Endometrium (tissue), 2 donors: ENCODE data around the gene PHACTR1.

Source experiments
- FAIRE-seq: peaks from 2 replicates; lab custom pipeline; 2012; peaks lifted over from hg19 to GRCh38; lab: Jason Lieb, UNC
- donor health status: control.
- donor health status: control.

The PHACTR1 gene

DNA sequence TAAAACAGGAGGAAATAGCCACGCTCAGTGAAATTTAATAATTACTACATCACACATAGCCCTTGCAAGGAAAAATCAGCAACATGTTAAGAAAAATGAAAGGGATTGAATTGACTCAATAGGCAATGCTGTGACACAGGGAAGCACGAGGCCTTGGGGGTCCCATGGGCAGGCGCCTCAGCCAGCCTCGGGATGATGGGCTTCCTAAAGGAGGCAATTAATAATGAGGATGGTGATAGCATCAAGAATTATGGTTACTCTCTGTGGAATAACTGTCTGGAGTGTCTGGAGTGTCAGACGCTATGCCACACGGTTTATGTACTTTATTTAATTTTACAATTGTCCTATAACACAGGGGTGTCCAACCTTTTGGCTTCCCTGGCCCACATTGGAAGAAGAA is 481.6 kb downstream of the PHACTR1 start:
- FAIRE-seq = no peak

DNA sequence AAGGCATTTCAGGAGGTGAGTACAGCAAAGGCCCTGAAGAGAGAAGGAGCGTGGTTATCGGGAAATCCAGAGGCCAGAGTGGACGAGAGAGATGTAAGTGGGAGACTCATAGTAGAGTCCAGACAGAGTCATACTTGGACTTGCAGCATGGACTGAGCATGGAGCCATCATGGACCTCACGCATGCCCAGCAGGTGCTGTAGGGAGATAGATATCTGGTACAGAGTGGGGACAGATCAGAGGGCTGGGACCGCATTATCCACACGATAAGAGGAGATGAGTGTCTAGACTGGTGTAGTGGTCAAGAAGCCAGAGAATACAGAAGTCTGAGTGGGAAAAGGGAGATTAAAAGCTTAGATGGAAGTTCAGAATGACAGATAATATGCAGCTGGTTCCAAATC is 484.8 kb downstream of the PHACTR1 start:
- FAIRE-seq = no peak

DNA sequence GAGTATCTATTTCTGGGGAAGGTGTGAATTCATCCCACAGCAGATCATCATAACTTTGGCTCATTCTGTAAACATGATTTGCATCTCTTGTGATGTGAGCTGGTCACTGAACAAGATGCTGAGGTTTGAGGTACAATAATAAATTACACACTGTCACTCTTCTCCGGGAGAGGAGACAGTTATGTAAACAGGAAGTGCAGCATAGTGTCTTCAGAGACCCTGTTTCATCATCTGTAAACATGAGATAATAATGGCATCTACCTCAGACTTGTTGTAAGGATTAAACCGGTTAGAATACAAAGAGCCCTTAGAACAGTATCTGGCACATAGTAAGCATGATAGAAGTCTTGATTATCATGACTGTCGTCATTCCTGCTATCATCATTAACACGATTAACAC is 486.6 kb downstream of the PHACTR1 start:
- FAIRE-seq = no peak

DNA sequence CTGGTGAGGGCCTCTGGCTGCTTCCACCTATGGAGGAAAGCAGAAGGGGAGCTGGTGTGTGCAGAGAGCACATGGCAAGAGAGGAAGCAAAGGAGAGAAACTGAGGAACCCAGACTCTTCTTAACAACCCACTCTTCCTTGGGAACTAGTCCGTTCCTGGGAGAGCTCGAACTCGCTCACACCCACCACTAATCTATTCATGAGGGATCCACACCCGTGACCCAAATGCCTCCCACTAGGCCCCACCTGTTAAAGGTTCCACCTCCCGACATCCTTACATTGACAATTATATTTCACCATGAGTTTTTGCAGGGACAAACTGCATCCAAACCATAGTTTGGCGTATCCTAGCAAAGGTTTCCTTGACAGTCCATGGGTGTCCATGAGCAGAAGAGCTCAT is 488.5 kb downstream of the PHACTR1 start:
- FAIRE-seq = no peak

DNA sequence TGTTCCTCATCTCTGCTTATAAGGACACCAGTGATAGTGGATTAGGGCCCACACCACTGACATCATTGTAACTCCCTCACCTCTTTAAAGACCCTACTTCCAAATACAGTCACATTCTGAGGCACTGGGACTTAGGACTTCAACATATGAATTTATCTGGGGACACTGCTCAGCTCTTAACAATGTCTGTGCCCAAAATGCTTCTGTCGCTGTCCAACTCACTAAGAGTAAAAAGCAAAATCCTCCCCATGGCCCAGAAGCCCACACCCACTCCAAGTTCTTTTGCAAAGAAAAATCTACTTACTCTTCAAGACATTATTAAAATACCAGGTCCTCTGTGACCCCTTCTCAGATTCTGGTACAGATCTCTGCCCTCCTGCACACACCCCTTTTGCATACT is 495.5 kb downstream of the PHACTR1 start:
- FAIRE-seq = no peak

DNA sequence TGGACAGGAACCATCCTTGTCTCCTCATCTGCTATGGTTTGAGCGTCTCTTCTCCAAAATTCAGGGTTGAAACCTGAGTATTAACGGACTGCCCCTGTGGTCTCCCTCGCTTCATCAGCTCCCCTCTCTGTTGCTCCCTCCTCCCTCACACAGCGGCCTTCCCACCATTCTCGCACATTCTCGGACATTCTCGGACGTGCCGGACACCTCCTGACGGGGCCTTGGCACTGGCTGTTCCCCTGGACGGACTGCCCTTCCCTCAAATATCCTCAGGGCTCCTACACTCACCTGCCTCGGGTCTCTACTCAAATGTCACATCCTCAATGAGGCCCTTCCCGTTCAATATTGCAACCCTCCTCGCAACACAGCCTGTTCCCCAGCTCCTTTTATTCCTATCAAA is 496.0 kb downstream of the PHACTR1 start:
- FAIRE-seq = no peak

DNA sequence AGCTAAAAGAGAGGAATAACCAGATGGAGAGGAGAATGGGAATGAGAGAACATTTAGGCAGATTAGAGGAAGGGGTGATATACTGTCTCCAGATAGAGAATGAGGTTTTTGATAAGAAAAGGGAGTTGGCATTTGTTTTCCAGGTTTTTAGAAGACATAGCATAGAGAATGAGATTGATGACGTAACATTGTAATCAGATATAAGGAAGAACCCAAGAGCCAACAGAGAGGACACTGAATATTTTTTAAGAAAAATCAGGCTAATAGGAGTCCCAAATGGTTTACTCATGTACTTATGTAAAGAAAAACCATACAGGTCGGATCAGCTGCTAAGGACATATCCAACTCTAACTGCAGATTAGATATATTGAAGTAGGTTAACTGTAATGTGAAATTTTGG is 498.8 kb downstream of the PHACTR1 start:
- FAIRE-seq = no peak

DNA sequence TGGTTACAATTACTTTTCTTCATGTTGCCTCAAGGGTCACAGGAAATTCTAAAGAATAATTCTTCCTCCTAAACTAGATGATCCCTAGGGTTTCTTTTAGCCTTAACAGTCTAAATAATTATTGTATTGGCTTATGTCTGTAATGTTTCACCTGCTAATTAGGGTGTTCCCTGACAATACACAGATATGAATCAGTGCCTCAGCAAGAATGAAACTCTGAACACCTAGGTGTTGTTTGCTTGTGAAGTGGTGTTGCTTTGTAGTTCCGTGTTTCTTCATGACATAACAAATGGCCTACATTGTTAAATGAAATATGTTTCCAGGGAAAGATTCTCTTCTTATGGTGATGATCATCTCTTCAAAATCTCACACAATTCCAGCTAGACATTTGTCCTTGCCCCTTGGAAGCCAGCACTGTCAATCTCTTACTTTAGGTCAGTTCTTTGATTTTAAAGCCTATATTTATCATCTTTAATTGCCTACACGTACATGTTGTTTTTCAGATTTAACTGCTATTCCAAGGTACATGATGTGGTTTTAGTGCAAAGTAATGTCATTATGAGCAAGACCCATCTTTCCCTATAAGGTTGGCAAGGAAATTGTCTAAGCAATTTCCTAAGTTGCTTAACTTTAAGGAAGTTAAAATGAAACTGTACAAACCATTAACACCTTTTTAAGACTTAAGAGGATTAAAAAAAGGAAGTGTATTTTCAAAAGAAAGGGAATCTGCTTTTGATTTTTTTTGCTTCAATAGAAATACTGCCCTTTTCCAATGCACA is 499.9 kb downstream of the PHACTR1 start:
- no peak for FAIRE-seq

DNA sequence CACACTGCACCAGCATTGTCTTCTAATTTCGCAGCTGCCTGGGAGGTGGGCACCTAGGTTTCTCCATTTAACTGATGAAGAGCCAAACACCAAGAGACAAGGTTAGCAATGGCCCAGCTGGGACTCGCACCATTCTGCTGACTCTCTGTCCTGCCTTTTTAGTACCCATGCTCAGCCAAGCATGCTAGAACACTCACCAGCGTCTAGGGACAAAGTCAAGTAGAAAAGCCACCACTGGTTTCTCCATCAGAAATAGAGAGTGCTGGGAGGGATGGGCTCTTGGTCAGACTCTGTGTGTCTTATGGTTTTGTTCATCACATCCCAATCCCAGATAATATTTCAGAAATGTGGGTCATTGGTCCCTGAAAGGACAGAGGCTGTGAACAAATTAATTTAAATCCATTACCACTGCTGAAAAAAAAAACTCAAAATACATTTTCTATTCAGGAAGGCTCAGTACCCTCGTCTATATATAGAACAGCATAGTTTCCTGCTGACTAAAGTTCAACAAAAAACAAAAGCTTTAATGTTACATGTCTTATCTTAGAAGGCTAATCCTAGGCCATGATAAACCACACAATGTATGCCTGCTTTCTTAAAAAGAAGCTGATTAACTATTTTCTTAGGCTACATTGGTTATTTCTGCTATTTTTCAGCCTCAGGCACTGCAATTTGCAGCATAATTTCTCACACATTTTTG is 500.8 kb downstream of the PHACTR1 start:
- no peak for FAIRE-seq

DNA sequence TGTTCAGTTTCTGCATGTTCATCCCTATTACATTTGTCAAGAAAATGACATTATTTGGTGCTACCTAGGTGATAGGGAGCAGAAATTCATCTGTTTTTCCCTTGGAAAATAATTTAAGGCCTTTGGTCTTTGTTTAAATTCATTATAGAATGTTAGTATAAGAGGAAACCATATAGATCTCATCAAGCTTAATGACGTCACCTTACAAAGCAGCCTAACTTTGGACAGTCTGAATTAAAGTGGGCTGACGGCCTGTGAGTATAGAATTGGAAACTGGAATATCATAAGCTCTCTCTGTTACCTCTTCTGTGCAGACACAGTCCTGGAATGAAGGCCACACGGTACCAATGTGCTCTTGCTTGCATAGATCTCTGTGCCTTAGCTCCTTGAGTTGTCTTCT is 503.7 kb downstream of the PHACTR1 start:
- no peak for FAIRE-seq

DNA sequence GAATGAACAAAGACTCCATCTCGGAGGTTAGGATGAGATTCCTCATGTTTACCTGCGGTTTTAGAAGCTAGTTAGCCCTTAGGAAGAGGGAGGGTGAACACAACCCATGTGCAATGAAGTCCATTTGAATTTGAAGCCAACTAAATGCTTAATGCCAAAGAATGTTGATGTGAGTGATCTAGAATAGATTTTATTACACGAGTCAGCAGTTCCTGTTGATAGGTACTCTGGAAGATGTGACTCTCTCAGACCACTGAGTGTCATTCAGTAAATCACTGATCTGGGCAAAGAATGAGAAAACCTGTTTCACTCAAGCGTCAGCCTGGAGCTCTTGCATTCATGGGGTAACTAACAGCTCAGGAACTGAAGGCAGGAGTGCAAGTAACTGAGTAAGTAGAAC is 505.5 kb downstream of the PHACTR1 start:
- FAIRE-seq = no peak

DNA sequence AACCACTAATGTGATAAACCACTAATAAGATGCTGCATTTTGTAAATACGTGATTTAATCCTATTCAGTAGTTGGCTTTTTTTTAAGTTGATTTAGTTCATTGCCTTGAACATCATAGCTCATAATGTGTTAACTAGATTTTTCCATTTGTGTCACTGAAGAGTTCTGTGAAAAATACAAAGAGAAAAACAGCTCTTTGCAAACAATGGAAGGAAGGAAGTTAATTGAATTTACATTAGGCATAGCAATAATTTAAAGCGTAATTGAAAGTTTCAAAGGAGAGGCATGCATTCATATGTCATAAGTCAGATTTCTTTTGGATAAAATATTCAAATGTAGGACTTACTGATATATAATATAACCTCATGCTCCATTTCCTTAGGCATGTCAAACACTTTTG is 509.5 kb downstream of the PHACTR1 start:
- no peak for FAIRE-seq

DNA sequence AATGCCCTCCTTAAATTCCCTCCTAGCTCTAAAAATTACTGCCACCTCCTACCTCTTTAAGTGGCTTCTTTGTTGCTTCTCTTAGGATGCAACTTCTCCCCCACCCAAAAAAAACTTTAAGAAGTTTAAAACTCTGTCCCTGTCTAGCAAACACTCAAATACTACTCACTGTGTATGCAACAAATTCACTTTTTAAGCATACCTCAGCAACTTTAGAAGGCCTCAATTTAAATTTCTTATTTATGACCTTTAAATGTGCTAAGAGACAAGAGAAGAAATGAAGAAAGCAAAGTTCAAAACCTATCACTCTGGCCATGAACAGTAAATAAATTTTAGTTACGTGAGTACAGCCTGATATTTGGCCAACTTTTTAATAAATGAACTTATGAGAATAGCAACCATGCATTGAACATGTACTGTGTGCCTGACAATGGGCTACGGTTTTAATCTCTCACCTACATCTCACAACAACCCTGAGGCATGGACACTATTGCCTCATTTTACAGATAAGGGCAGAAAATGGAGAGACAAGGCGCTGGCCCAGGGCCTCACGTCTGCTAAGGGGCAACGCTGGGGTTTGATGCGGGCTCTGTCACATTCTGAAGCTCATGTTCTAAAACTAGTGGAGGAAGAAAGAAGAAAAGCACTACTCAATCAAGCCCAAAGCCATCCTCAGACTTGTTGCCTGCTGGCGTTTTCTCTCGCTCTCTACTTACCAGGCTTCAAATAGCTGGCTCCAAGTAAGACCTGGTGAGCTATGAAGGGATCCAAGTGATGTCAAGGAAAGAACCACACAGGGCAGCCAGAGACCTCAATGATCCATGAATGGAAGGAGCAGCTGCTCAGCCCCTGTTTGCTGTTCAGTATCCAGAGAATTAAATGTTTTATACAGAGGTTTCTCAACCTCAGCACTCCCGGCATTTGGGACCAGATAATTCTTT is 512.0 kb downstream of the PHACTR1 start:
- FAIRE-seq = no peak

DNA sequence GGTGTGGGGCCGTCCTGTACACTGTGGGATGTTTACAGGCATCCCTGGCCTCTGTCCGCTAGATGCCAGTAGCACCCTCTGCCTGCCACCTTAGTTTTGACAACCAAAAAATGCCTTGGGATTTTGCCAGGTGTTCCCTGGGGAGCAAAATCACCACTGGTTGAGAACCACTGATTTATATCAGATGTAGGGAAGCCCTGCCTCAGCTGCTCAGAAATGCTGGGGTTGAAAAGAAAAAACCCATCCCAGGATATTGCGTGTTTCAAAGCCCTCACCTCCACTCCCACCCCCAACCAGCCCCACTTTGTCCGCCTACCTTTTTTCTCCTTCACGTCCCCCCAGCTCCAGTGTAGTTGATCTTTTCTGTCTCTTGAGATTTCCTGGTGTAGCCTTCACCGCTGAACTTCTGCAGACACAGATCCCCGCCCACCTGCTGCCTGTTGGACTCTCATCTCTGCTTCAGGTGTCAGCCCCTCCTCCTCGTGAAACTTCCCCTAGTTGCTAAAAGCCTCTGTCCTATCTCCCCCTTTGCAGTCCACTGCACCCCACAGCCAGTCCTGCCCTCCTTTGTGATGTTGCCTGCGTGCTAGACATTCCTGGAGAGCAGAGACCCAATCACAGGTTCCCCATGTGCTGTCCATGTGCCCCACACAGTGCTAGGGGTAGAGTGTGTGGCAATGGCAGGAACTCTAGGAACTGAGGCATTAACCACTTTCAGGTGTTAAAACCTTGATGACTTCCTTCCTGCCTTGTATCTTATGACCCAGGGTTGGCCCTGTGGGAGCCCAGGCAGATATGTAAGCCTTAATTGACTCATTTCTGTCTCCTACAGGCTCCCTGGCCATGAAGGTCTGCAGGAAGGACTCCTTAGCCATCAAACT is 512.9 kb downstream of the PHACTR1 start:
- no peak for FAIRE-seq

DNA sequence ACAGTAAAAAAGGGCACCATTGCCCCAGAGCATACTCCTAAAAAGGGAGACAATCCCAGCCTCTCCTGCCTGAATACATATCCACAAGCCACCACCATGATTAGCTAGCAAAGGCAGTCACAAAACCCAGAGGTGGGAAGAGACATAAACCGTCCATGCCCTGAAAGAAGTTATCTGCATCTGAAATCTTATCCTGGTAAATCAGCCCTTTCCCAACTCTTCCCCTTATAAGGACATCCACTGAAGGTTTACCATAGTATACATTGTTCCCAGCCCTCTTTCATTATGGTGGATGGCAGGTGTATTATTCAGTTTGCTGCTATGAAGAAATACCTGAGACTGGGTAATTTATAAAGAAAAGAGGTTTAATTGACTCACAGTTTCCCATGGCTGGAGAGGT is 516.5 kb downstream of the PHACTR1 start:
- FAIRE-seq = no peak

DNA sequence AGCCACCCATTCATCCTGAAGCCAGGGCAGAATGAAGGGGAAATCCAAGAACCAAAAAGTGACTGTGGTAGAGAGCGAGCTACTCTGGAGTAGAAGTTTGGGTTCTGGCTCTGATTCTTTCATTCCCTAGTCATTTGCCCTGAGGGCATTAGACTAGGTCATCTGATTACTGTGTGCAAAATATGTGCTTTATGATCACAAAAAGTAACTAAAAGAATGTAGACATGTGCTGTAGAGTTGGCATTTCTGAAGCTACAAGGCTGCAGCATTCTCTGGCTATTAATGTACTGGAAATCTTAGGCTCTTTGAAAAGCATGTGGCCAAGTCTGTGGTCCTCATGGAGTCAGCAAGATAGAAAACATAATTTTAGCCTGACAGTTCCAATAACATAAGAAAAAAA is 517.6 kb downstream of the PHACTR1 start:
- no peak for FAIRE-seq

DNA sequence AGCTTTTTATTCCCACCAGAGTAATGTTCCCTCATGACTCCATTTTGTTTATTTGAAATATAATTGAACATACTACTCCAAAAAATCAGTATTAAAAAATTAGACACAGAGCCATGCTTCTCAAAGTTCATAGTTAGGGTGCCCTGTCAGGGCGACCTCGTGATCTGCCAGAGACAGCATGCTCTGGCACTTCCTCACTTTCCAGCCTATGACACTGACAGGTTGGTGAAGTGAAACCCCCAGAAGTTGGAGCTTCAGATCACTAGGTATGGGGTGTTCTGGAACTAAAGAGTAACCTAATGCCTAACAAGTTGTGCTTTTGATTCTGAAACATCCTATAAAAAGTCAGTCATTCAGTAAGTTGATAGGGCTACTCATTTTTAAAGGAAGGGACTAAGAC is 518.8 kb downstream of the PHACTR1 start:
- no peak for FAIRE-seq

DNA sequence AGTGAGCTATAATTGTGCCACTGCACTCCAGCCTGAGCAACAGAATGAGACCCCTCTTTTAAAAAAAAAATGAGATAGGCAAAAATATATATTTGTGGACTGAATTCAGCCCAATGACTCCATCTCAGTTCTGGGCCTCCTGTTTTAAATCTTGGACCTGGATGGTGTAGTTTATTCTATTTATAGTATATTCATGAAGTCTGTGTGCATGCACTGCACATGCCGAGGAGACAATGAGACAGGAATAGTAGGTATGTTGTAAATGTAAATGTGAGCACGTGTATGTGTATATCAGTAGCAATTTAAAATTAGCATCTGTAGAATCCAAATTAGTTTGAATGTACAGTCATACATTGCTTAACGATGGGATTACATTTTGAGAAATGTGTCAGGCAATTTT is 520.8 kb downstream of the PHACTR1 start:
- no peak for FAIRE-seq

DNA sequence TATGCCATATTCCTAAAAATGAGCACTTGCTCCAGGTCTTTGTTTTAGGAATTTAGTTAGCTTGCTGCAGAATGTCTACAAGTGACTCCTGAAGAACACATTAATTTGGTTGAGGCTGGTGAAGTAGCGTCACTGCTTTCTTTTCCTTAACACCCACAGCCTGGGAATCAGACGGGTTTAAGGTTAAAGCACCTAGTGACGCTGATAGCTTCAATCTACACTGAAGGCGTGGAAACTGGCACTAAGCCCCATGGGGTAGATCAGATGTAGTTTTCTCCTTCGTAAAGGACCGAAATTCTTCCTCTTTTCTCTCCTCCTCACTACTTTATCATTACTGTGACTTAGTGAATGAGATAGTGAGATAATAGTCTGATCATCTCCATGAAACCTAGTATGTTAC is 521.5 kb downstream of the PHACTR1 start:
- no peak for FAIRE-seq

DNA sequence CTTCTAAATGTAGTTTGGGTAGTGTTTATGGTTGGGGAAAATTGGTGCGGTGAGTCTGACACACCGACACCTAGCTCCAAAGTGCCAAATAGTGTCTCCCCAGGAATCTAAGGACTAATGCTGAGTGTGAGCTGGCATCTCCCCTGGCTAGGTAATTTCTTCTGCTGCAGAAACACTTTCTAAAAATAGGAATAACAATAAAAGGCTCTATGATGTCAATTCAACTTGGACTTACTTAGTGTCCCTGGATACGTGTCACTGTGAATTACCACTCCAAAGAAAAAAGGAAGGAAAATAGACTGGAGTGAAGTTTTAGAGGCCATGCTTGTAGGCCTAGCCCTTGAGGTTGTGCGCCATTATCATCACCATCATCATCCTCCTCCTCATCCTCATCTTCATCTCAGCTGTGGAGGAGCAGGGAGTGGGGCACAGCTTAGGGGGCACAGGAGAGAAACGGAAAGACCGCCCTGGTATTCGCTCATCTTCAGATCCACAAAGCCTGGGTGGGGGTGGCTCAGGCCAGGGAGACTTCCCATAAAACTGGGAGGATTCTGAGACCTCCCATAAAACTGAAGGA is 522.2 kb downstream of the PHACTR1 start:
- no peak for FAIRE-seq
